SK-MEL-5 (cell line): ENCODE results near the gene PLD1. TPM values are rescaled to one million over a fixed set of nuclear protein-coding genes. Genes with fewer than 3 reads are reported as not detected.
A peak's percentile ranks its signal among the peaks of the same experiment; 100 is the strongest.
"Not testable (repeated sequence)": the region's sequence is repeated elsewhere in the genome, so short reads cannot be mapped to it uniquely, and the experiment has no call there.

ENCODE experiments used
- DNase-seq: peaks from one replicate; pipeline ENCODE4 v3.0.0-alpha.2; 2016; ENCODE audit warnings: low read depth, low spot score
- in situ Hi-C: cut with HindIII; loops from 2 replicates; pipeline ENCODE4 v1.10.0; 2016; ENCODE audit warnings: low sequenced_read_pairs, high pct_unique_total_duplicates, low pct_unique_long_range_greater_than_20kb
- total RNA-seq: library from RNA; depleted of rRNA; stranded (reverse); fragments of >200 nt; shearing (Covaris generic); gene quantifications from 2 replicates; pipeline ENCODE4 v1.2.3, GENCODE V29; 2014

The PLD1 gene
- total RNA-seq, 1 experiment from 2014 or later: 87.7 TPM

DNA sequence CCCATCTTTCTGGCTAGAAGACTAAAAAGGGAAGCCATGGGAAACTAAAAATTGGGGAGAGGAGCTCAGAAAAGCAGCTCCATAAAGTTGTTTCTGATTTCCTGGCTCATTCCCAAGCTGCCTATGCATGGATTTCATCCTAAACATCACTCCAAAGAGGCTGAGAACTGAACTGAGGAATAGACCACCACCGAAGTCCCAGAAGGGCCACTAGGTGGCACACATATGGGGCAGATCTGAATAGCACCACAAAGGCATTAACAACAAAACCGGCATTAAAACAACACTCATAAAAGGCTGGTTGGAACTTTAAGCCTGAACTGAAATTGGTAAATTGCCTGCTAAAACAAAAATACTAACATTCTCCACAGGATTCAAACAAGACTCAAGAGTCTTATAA is 106.3 kb downstream of the PLD1 start:
- peak; percentile 79 for DNase-seq
- in situ Hi-C loops: no loop called here

- in situ Hi-C loops: no loop called here
- DNase-seq: no peak
These were observed 107.1 kb downstream of the PLD1 start for GRCh38 chr3:171703144-171703543.

DNA sequence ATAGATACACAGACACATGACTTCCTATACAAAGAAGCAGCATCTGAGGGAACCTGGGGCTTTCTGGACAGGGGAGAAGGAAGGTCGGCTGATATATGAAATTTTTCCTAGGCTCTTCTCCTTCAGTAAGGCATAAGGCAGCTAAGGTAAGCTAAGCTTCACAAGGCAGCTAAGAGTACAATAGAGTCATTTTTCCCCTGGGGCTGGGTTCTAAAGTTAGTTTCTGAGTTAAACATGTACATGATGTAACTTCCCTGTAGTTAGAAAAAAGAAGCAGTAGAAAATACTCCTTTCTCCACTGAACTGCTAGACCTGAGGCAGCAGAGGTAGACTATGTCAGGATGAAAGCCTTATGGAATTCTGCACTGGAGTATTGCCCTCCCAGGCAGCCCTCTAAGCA is 109.6 kb downstream of the PLD1 start:
- no peak for DNase-seq
- in situ Hi-C loops: no loop called here

DNA sequence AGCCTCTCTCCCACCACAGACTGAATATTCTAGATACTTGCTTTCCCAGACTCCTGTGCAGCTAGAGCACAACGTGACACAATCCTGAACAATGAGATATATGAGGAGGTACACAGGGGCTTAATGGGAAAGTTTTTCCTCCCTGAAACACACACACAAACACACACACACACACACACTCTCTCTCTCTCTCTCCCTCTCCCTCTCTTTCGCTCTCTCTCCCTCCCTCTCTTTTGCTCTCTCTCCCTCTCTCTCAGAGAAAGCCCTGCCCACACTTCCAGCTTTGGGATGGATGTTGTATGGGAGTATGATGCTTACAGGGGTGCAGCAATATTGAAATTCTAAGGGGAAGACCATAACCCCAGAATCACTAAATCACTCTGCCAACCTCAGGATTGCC is 110.1 kb downstream of the PLD1 start:
- in situ Hi-C loops: no loop called here
- DNase-seq: no peak

DNA sequence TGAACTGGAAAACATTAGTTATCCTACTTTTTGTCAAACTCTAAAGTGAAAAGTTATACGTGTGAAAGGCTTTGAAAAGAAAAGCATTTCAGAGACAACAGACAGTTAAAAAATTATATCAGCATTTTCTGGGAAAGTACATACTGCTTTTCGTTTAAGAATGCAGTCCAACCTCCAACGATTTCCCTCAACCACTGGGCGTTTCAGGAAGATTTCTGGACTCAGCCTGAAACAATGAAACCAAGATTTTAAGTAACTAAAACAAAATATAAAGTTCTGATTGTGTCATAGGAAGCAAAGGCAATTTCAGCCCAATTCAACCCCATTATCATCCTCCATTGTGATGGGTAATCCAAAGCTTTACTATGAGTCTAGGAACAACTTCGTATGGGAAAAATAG is 110.7 kb downstream of the PLD1 start:
- no peak for DNase-seq
- in situ Hi-C loops: no loop called here

DNA sequence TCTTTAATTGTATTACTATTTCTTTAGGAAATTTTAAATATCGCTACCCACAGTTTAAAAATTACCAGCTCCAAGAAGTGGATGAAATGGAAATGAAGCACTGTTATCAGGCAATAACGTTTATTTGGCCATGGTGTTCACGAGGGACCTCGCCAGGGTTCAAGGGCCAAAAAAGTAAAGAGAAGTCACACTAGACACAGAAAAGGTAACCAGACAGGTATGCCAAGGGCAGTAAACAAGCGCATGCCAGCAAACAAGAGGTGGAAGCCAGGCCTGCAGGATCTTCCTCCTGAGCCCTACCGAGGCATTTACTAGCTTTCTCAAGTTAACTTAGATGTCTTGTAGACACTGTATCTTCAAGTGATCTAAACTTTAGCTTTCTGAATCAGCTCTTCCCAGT is 113.5 kb downstream of the PLD1 start:
- in situ Hi-C loops: no loop called here
- DNase-seq: no peak

GRCh38 chr3:171695426-171695825 is 114.9 kb downstream of the PLD1 start:
- DNase-seq: no peak
- in situ Hi-C loops: no loop called here

DNA sequence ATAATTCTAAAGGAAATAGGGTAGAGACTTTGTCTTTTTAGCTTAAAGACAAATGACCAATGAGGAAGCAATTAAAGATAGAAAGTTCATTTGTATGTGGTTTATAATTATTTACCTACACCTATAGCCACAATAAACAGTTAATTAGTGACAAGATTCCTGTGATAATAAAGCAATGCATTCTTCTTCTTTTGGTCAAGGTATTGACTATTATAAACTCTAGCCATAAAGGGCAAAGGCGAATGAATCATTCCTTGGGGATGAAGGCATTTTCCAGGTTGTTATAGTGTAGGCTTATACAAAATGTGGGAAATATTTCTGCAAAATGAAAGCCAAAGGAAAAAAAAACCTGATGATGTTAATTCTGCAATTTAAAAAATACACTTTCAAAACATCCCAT is 115.4 kb downstream of the PLD1 start:
- in situ Hi-C loops: no loop called here
- DNase-seq: no peak

DNA sequence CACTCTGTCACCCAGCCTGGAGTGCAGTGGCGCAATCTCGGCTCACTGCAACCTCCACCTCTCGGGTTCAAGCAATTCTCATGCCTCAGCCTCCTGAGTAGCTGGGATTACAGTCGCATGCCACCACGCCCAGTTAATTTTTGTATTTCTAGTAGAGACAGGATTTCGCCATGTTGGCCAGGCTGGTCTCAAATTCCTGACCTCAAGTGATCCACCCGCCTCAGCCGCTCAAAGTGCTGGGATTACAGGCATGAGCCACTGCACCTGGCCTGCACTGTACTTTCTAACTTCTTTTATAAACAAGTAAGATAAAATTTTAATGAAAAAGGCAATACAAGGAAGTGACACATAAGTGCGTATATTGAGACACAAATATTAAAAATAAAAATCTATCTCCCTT is 117.7 kb downstream of the PLD1 start:
- DNase-seq, in situ Hi-C loops: not testable (repeated sequence)

GRCh38 chr3:171691485-171691884 is 118.8 kb downstream of the PLD1 start:
- no peak for DNase-seq

GRCh38 chr3:171690281-171690680 is 120.0 kb downstream of the PLD1 start:
- DNase-seq: no peak
- in situ Hi-C loops: no loop called here

More at GRCh38 chr3:171691485-171691884, 118.8 kb downstream of the PLD1 start:
- in situ Hi-C loops: no loop called here

DNA sequence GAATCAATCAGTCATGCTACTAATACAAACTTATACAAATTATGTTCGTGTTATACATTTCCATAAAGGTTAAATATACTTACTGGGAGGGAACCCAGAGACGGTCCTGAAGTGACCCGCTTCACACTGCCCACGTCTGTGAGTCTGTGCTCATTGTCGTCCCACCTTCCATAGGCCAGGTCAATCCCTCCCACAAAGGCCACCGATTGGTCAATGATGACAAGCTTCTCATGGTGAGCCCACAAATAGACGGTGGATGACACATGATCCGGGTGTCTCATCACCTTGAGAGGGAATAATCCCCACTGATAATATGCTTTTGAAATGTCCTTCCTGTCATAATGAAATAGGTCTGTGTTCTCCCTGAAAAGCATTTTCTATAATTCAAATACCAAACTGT is 121.7 kb downstream of the PLD1 start:
- in situ Hi-C loops: no loop called here
- peak; percentile 11 for DNase-seq

- in situ Hi-C loops: no loop called here
- no peak for DNase-seq
These were observed 122.3 kb downstream of the PLD1 start for GRCh38 chr3:171688002-171688401.

DNA sequence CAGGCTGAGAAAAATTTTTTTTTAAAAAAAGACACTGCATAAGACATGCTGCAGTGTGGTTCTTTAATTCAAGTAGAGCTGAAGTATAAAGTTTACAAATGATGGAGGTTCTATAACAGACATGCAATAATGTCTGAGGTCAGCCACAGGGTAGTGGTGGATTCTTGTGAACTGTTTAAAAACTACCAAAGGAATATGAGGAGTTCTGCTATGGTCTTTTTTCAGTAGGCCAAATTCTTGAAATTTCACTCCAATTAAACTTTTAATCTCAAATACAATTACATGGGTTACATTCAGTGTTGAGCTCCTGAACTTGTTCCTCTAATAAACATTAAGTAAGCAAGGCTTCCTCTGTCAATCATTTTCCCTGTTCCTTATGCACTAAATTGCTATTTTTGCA is 122.7 kb downstream of the PLD1 start:
- in situ Hi-C loops: no loop called here
- DNase-seq: no peak

DNA sequence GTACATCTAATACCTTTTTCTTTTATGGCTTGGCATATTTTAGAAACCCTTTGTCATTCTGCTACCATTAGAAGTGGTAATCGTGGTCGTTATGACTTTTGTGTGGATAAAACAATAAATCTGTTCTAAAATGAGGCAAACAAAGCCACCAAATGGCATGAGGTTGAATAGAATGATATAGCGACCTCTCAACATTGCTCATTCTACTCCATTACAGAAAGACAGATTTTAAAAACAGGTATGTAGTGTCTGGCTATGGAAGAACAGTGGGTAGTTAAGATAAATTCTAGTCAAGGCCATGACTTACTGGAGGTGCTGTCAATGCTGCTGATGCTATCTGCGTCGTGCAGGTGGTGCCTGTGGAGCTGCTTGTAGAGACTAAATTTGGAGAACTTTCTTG is 123.2 kb downstream of the PLD1 start:
- in situ Hi-C loops: no loop called here
- no peak for DNase-seq

DNA sequence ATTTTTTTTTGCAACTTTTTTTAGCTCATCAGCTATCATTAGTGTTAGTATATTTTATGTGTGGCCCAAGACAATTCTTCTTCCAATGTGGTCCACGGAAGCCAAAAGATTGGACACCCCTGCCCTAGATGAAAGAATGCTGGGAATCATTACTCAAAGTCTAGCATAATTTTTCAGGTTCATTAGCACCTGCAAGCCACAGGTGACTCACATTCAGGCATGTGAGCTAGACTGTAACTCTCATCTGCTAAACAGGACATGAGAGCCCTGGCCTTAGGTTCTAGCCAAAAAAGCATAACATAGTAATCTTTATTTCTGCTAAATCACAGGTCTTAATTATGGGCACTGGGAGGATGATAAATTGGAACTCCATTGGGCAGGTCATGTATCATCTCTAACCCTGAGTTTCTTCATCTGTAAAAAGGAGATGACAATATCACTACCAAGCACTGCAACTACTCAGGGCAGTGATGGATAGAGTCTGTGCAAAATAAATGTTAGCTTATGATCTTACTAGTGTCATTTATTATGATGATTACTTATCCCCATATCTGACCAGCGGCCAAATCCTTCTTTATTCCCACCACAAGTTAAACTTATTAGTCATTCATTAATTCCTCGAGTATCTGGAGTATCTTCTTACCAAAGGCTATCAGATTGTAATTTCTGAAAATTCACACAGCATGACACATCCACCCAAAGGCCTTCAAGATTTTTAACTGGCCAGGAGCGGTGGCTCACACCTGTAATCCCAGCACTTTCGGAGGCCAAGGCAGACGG is 125.0 kb downstream of the PLD1 start:
- DNase-seq: no peak
- in situ Hi-C loops: no loop called here

- no peak for DNase-seq
- in situ Hi-C loops: no loop called here
These were observed 126.1 kb downstream of the PLD1 start for GRCh38 chr3:171684221-171684620.

GRCh38 chr3:171682743-171683142 is 127.5 kb downstream of the PLD1 start:
- DNase-seq: no peak
- in situ Hi-C loops: no loop called here

GRCh38 chr3:171680726-171681411 is 129.4 kb downstream of the PLD1 start:
- in situ Hi-C loops: no loop called here
- DNase-seq: no peak
